B cell (primary cell): ENCODE measurements around the gene ELFN2.

ENCODE experiments used
- EZH2 ChIP-seq: IDR thresholded peaks from 2 replicates; pipeline ENCODE4 v1.6.1; 2012; ENCODE audit warnings: borderline replicate concordance, low read depth, mild to moderate bottlenecking, moderate library complexity, low read length; ENCODE audit not compliant: insufficient read depth, poor library complexity, severe bottlenecking
- TF ChIP-seq, protein P1 (sequence below): fragments of 200-600 bp; IDR thresholded peaks from one replicate; pipeline ENCODE4 v1.8.0; 2022; ENCODE audit warnings: antibody characterized with exemption, mild to moderate bottlenecking

GRCh38 chr22:37473437-37473946 lies 46.2 kb upstream of the ELFN2 start:
- TF ChIP-seq, protein P1, sequence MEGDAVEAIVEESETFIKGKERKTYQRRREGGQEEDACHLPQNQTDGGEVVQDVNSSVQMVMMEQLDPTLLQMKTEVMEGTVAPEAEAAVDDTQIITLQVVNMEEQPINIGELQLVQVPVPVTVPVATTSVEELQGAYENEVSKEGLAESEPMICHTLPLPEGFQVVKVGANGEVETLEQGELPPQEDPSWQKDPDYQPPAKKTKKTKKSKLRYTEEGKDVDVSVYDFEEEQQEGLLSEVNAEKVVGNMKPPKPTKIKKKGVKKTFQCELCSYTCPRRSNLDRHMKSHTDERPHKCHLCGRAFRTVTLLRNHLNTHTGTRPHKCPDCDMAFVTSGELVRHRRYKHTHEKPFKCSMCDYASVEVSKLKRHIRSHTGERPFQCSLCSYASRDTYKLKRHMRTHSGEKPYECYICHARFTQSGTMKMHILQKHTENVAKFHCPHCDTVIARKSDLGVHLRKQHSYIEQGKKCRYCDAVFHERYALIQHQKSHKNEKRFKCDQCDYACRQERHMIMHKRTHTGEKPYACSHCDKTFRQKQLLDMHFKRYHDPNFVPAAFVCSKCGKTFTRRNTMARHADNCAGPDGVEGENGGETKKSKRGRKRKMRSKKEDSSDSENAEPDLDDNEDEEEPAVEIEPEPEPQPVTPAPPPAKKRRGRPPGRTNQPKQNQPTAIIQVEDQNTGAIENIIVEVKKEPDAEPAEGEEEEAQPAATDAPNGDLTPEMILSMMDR, result no peak
- TF ChIP-seq EZH2, result no peak
